Activated T-helper 1 cell treated with anti-CD3 and anti-CD28 coated beads, Interleukin-12 subunit alpha, Interleukin-12 subunit beta, Interleukin-2, Interleukin-4 antibody, amounts not matched to agents 30 ng/mL and 10 ng/mL and 1 ng/mL, durations not matched to agents 14 hours and 24 hours and 36 hours (primary cell): ENCODE results near the gene CCDC61. TPM values are rescaled to one million over a fixed set of nuclear protein-coding genes. Genes with fewer than 3 reads are reported as not detected.

Experiments
- DNase-seq: peaks from one replicate; pipeline ENCODE4 v3.0.0; 2021; ENCODE audit warnings: low spot score
- H3K27ac Mint-ChIP-seq: one replicate; pipeline ENCODE4 v1.8.0; 2021; ENCODE audit warnings: mild to moderate bottlenecking, mixed read lengths
- H3K27me3 Mint-ChIP-seq: one replicate; pipeline ENCODE4 v1.8.0; 2022; ENCODE audit warnings: mild to moderate bottlenecking, moderate library complexity, mixed read lengths; ENCODE audit not compliant: insufficient read depth
- H3K36me3 Mint-ChIP-seq: one replicate; pipeline ENCODE4 v1.8.0; 2021; ENCODE audit warnings: low read depth, mixed read lengths
- H3K4me1 Mint-ChIP-seq: one replicate; pipeline ENCODE4 v1.8.0; 2021; ENCODE audit warnings: low read depth, mixed read lengths
- H3K4me3 Mint-ChIP-seq: one replicate; pipeline ENCODE4 v1.8.0; 2021; ENCODE audit warnings: mild to moderate bottlenecking, moderate library complexity, mixed read lengths
- H3K9me3 Mint-ChIP-seq: one replicate; pipeline ENCODE4 v1.8.0; 2021; ENCODE audit warnings: mixed read lengths
- intact Hi-C: fragments of 100-400 bp; cut with micrococcal nuclease; formaldehyde crosslinking; loops from one replicate; pipeline ENCODE4 v1.15.1; 2024
- total RNA-seq: library from RNA; stranded (reverse); gene quantifications from 2 replicates; pipeline ENCODE4 v1.2.3, GENCODE V29; 2022

CCDC61 gene
- total RNA-seq, 1 donor from 2014 or later = 24.0 TPM

- H3K4me3 Mint-ChIP-seq = no peak overlapping the region
- peaks cover 5% of the 10 kb centered on the region for H3K9me3 Mint-ChIP-seq
- no peaks in the 10 kb centered on the region for H3K4me1 Mint-ChIP-seq
- H3K36me3 Mint-ChIP-seq = no peaks in the 10 kb centered on the region
- no peak overlapping the region for H3K27ac Mint-ChIP-seq
- no peak for DNase-seq
- intact Hi-C loops = no loop called here
- peaks cover 35% of the 10 kb centered on the region for H3K27me3 Mint-ChIP-seq
Measured at GRCh38 chr19:46043519-46043918, 48.3 kb downstream of the CCDC61 start.

GRCh38 chr19:46049597-46049996, 54.3 kb downstream of the CCDC61 start:
- intact Hi-C loops = no loop called here
- Mint-ChIP-seq H3K4me1 (no peaks in the 10 kb centered on the region), H3K36me3 (no peaks in the 10 kb centered on the region), H3K9me3 (no peaks in the 10 kb centered on the region), H3K4me3 (no peak overlapping the region), H3K27me3 (peaks cover 42% of the 10 kb centered on the region), H3K27ac (no peak overlapping the region)
- no peak for DNase-seq

GRCh38 chr19:46052896-46053295, 57.6 kb downstream of the CCDC61 start:
- H3K9me3 Mint-ChIP-seq = no peaks in the 10 kb centered on the region
- no peaks in the 10 kb centered on the region for H3K4me1 Mint-ChIP-seq
- H3K27ac Mint-ChIP-seq = no peak overlapping the region
- no peak for DNase-seq
- H3K27me3 Mint-ChIP-seq = peaks cover 36% of the 10 kb centered on the region
- intact Hi-C loops = no loop called here
- no peak overlapping the region for H3K4me3 Mint-ChIP-seq
- no peaks in the 10 kb centered on the region for H3K36me3 Mint-ChIP-seq

DNA sequence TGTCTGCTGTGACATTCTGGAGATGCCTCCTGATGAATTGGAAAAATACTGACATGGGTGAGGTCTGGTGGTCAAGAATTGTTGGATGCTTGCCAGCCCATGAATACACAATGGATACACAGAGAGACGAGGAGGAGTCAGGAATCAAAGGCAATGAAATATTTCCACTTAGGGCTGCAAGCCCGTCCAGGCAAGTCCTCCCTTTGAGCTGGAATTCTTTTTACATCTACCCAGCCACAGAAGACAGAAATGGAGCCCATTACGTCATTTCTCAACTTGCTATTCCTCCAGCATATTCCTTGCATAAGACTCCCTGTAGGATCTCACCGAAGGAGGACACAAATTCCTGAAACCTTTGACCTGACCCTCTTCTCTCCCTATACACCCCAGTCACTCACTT, 61.3 kb downstream of the CCDC61 start:
- DNase-seq = no peak
- peaks cover 21% of the 10 kb centered on the region for H3K9me3 Mint-ChIP-seq
- no peaks in the 10 kb centered on the region for H3K4me1 Mint-ChIP-seq
- H3K27ac Mint-ChIP-seq = no peak overlapping the region
- peaks cover 27% of the 10 kb centered on the region for H3K27me3 Mint-ChIP-seq
- no peak overlapping the region for H3K4me3 Mint-ChIP-seq
- no peaks in the 10 kb centered on the region for H3K36me3 Mint-ChIP-seq
- intact Hi-C loops = no loop called here

DNA sequence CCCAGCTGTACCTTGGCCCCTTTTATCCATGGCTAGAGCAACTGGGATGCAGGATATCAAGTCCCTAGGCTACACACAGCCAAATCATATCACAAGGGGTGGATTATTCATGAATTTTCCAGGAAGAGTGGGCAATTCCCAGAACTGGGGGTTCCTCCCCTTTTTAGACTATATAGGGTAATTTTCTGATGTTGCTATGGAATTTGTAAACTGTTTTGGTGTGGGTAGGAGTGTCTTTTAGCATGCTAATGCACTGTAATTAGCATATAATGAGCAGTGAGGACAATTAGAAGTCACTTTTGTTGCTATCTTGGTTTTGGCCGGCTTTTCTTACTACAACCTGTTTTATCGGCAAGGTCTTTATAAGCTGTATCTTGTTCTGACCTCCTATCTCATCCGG, 63.5 kb downstream of the CCDC61 start:
- peaks cover 21% of the 10 kb centered on the region for H3K9me3 Mint-ChIP-seq
- H3K27ac Mint-ChIP-seq = no peak overlapping the region
- H3K4me3 Mint-ChIP-seq = no peak overlapping the region
- intact Hi-C loops = no loop called here
- no peaks in the 10 kb centered on the region for H3K36me3 Mint-ChIP-seq
- DNase-seq = no peak
- peaks cover 28% of the 10 kb centered on the region for H3K27me3 Mint-ChIP-seq
- H3K4me1 Mint-ChIP-seq = no peaks in the 10 kb centered on the region

GRCh38 chr19:46060012-46060411, 64.7 kb downstream of the CCDC61 start:
- Mint-ChIP-seq H3K4me3 (no peak overlapping the region), H3K27me3 (peaks cover 29% of the 10 kb centered on the region), H3K27ac (no peak overlapping the region), H3K4me1 (no peaks in the 10 kb centered on the region), H3K9me3 (peaks cover 21% of the 10 kb centered on the region), H3K36me3 (no peaks in the 10 kb centered on the region)
- DNase-seq = no peak
- intact Hi-C loops = no loop called here

- Mint-ChIP-seq H3K4me3 (no peak overlapping the region), H3K4me1 (no peaks in the 10 kb centered on the region), H3K27ac (no peak overlapping the region), H3K36me3 (no peaks in the 10 kb centered on the region), H3K9me3 (peaks cover 21% of the 10 kb centered on the region), H3K27me3 (peaks cover 41% of the 10 kb centered on the region)
- no peak for DNase-seq
- intact Hi-C loops = no loop called here
Measured at GRCh38 chr19:46063201-46063600, 67.9 kb downstream of the CCDC61 start.

DNA sequence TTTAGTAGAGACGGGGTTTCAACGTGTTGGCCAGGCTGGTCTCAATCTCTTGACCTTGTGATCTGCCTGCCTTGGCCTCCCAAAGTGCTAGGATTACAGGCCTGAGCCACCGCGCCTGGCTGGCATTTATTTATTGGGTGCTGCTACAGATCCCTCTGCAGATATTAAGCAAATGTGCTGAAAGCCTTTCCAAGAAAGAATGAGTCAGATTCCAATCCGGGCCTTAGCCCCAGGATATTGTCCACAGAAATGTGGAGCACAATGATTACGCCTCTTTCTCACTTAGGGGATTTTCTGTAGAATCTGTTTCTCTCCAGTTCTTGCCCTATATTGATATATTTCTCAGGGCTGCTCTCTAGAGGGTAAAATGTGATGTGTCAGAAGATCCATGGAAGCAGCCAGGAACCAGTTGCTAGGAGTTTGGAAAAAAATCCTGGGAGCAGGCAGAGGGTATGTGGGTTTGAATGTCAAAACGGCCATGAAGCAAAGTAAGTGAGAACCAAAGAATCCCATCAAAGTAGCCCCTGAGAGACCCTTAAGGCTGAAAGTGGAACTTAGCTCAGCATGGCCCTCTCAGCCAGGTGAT, 70.3 kb downstream of the CCDC61 start:
- peaks cover 46% of the 10 kb centered on the region for H3K27me3 Mint-ChIP-seq
- intact Hi-C loops = no loop called here
- H3K36me3 Mint-ChIP-seq = no peaks in the 10 kb centered on the region
- peaks cover 5% of the 10 kb centered on the region for H3K9me3 Mint-ChIP-seq
- no peak overlapping the region for H3K27ac Mint-ChIP-seq
- H3K4me1 Mint-ChIP-seq = no peaks in the 10 kb centered on the region
- DNase-seq = no peak
- no peak overlapping the region for H3K4me3 Mint-ChIP-seq

- H3K36me3 Mint-ChIP-seq = no peaks in the 10 kb centered on the region
- no peak overlapping the region for H3K27ac Mint-ChIP-seq
- H3K4me3 Mint-ChIP-seq = no peak overlapping the region
- DNase-seq = no peak
- intact Hi-C loops = no loop called here
- peaks cover 53% of the 10 kb centered on the region for H3K27me3 Mint-ChIP-seq
- H3K9me3 Mint-ChIP-seq = no peaks in the 10 kb centered on the region
- no peaks in the 10 kb centered on the region for H3K4me1 Mint-ChIP-seq
Measured at GRCh38 chr19:46066471-46066870, 71.2 kb downstream of the CCDC61 start.

DNA sequence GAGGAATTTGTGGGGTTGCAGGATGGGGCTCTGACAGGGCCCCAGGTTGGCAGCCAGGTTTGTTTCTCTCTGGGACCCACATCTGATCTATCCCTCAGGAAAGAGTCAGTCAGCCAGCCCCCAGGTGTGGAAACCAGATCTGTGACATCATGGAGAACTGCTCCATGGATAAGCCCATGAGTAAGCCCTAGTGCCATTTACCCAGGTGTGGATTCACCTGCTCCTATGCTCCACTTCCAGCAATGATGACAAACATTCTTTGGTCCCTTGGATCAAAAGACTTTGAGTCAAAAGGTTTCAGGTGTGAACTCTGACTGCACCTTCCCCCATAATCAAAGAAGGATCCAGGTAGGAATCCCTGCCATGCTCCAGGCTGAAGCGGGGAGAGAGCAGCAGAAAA, 72.4 kb downstream of the CCDC61 start:
- H3K4me1 Mint-ChIP-seq = no peaks in the 10 kb centered on the region
- no peak overlapping the region for H3K4me3 Mint-ChIP-seq
- H3K9me3 Mint-ChIP-seq = no peaks in the 10 kb centered on the region
- no peak overlapping the region for H3K27ac Mint-ChIP-seq
- no peaks in the 10 kb centered on the region for H3K36me3 Mint-ChIP-seq
- peaks cover 50% of the 10 kb centered on the region for H3K27me3 Mint-ChIP-seq
- DNase-seq = no peak
- intact Hi-C loops = no loop called here

Other genes starting within 250 kb of the CCDC61 start
- 3.7 and 5.6 TPM in 2 replicates for gene SIX5, start 226.2 kb upstream of the CCDC61 start, total RNA-seq
- gene DMPK, start 213.0 kb upstream of the CCDC61 start, total RNA-seq = 22.8 and 23.9 TPM in 2 replicates
- 50.0 and 55.8 TPM in 2 replicates for gene DMWD, start 202.6 kb upstream of the CCDC61 start, total RNA-seq
- 0.29 and 0.59 TPM in 2 replicates for gene RSPH6A, start 180.2 kb upstream of the CCDC61 start, total RNA-seq
- 118 and 120 TPM in 2 replicates for gene SYMPK, start 132.3 kb upstream of the CCDC61 start, total RNA-seq
- 0.27 and 0.34 TPM in 2 replicates for gene FOXA3, start 131.1 kb upstream of the CCDC61 start, total RNA-seq
- 20.9 and 21.5 TPM in 2 replicates for gene IRF2BP1, start 109.3 kb upstream of the CCDC61 start, total RNA-seq
- gene MYPOP, start 92.9 kb upstream of the CCDC61 start, total RNA-seq = 6.9 and 7.2 TPM in 2 replicates
- not detected in 2 replicates for gene NANOS2, start 80.7 kb upstream of the CCDC61 start, total RNA-seq
- gene NOVA2, start 21.6 kb upstream of the CCDC61 start, total RNA-seq = not detected in 2 replicates
- not detected in 2 replicates for gene PGLYRP1, start 27.6 kb downstream of the CCDC61 start, total RNA-seq
- not detected in 2 replicates for gene IGFL4, start 45.5 kb downstream of the CCDC61 start, total RNA-seq
- gene IGFL3, start 129.2 kb downstream of the CCDC61 start, total RNA-seq = not detected in 2 replicates
- 0.23 TPM in 1 of 2 replicates, not detected in the other for gene IGFL2, start 152.8 kb downstream of the CCDC61 start, total RNA-seq
- gene IGFL1, start 234.3 kb downstream of the CCDC61 start, total RNA-seq = not detected in 2 replicates